ENCODE measurements around the gene ARFRP1.

GRCh38 chr20:63697357-63697867 lies 10.4 kb downstream of the ARFRP1 start:
- TF ChIP-seq CTCF (conservative IDR thresholded peaks at IDR 0.05; ENCODE audit: low read length) (no peak), EZH2phosphoT487 (IDR thresholded peaks at IDR 0.05; ENCODE audit: borderline replicate concordance, low read depth, low read length) (no peak)
